HG03103 (cell line): ENCODE measurements around the gene GALNT2.
A peak's percentile ranks its signal among the peaks of the same experiment; 100 is the strongest.

ENCODE experiments used
- ATAC-seq: cut with Tn5 transposase; IDR thresholded peaks from one replicate; pipeline ENCODE4 v1.9.1; 2021; ENCODE audit warnings: low read depth; ENCODE audit not compliant: unreplicated experiment

The GALNT2 gene

GRCh38 chr1:230301822-230302221 is 234.8 kb downstream of the GALNT2 start:
- no peak for ATAC-seq

- ATAC-seq = no peak
Observed at GRCh38 chr1:230303069-230303468, 236.0 kb downstream of the GALNT2 start.

GRCh38 chr1:230303822-230304221 is 236.8 kb downstream of the GALNT2 start:
- ATAC-seq = no peak

GRCh38 chr1:230306169-230306568 is 239.1 kb downstream of the GALNT2 start:
- ATAC-seq = peak; percentile 62

GRCh38 chr1:230307213-230307612 is 240.2 kb downstream of the GALNT2 start:
- no peak for ATAC-seq

GRCh38 chr1:230308039-230308438 is 241.0 kb downstream of the GALNT2 start:
- no peak for ATAC-seq

- no peak for ATAC-seq
Observed at GRCh38 chr1:230308821-230309220, 241.8 kb downstream of the GALNT2 start.

GRCh38 chr1:230309646-230310177 is 242.7 kb downstream of the GALNT2 start:
- ATAC-seq = no peak

- no peak for ATAC-seq
Observed at GRCh38 chr1:230310381-230311163, 243.5 kb downstream of the GALNT2 start.

- ATAC-seq = no peak
Observed at GRCh38 chr1:230312676-230313075, 245.6 kb downstream of the GALNT2 start.

- ATAC-seq = no peak
Observed at GRCh38 chr1:230313453-230314141, 246.6 kb downstream of the GALNT2 start.

- no peak for ATAC-seq
Observed at GRCh38 chr1:230314142-230314470, 247.1 kb downstream of the GALNT2 start.

GRCh38 chr1:230315099-230315498 is 248.1 kb downstream of the GALNT2 start:
- ATAC-seq = no peak

GRCh38 chr1:230316864-230317745 is 250.1 kb downstream of the GALNT2 start:
- no peak for ATAC-seq

- ATAC-seq = no peak
Observed at GRCh38 chr1:230317823-230318819, 251.1 kb downstream of the GALNT2 start.

GRCh38 chr1:230319014-230319747 is 252.1 kb downstream of the GALNT2 start:
- ATAC-seq = no peak

GRCh38 chr1:230320804-230321203 is 253.8 kb downstream of the GALNT2 start:
- no peak for ATAC-seq

- ATAC-seq = no peak
Observed at GRCh38 chr1:230321341-230321740, 254.3 kb downstream of the GALNT2 start.
